HCT116 (cell line): Measurements from ENCODE around the gene SELENOK. TPM values are rescaled to one million over a fixed set of nuclear protein-coding genes. Genes with fewer than 3 reads are reported as not detected.
A peak's percentile ranks its signal among the peaks of the same experiment; 100 is the strongest.

Experiments
- ATAC-seq: fragments of 200-7000 bp; cut with Tn5 transposase; 2 replicates; pipeline ENCODE4 v1.9.1; 2020; ENCODE audit warnings: mild to moderate bottlenecking, moderate library complexity
- BruUV-seq: library from RNA; stranded (reverse); fragments of 400-500 nt; replicated peaks from 2 replicates; lab custom pipeline; 2021; lab: Mats Ljungman, UMichigan
- CTCF ChIA-PET: fragments of 300-600 bp; sonication (Branson Sonifier 250); formaldehyde crosslinking; loops from one replicate; lab custom pipeline; 2021; ENCODE audit warnings: antibody characterized with exemption; lab: Charles Lee
- POLR2A ChIA-PET: fragments of 300-600, 350-600 bp; sonication (Branson Sonifier 250); formaldehyde crosslinking; loops from one replicate; lab custom pipeline; 2021; ENCODE audit warnings: antibody characterized with exemption; lab: Charles Lee
- RAD21 ChIA-PET, 2 experiments: fragments of 300-600 bp; sonication (Branson Sonifier 250); formaldehyde crosslinking; loops; one replicate each; lab custom pipeline; 2023; ENCODE audit warnings: low total read pairs in 2 of 2; ENCODE audit not compliant: uncharacterized antibody in 2 of 2, unreplicated experiment in 2 of 2, low non-redundant PET in 1 of 2; lab: Charles Lee
- DNase-seq: peaks from one replicate; pipeline ENCODE4 v3.0.0-alpha.2; 2010; ENCODE audit warnings: low read depth, low spot score
- H2AFZ ChIP-seq: fragments of 200-600 bp; shearing (Covaris generic), sonication (generic); 2 replicates; pipeline ENCODE4 v1.6.1; 2017; ENCODE audit warnings: low read depth, mixed run types, mixed read lengths, antibody characterized with exemption, low read length; ENCODE audit not compliant: poor library complexity, severe bottlenecking
- H3K27ac ChIP-seq: 2 replicates; pipeline ENCODE4 v1.5.1; 2012; ENCODE audit warnings: low read depth, low read length
- H3K27me3 ChIP-seq: fragments of 200-600 bp; sonication (generic); 2 replicates; pipeline ENCODE4 v1.6.1; 2016; ENCODE audit warnings: mixed run types, low read length, mixed read lengths; ENCODE audit not compliant: insufficient read depth
- H3K36me3 ChIP-seq, 2 experiments: fragments of 200-500 bp in 1 of 2; fragments of 200-600 bp in 1 of 2; sonication (Bioruptor generic) in 1 of 2; sonication (generic) in 1 of 2; 2 replicates each; pipeline versions ENCODE4 v1.5.1 to v1.6.1; 2014 to 2016; ENCODE audit warnings: low read length in 2 of 2, inconsistent platforms in 1 of 2, mixed read lengths in 1 of 2, mixed run types in 1 of 2; ENCODE audit not compliant: insufficient read depth in 2 of 2, control insufficient read depth in 1 of 2
- H3K4me1 ChIP-seq, 2 experiments: fragments of 200-600 bp in 1 of 2; sonication (generic) in 1 of 2; 2 replicates each; pipeline versions ENCODE4 v1.5.1 to v1.6.1; 2012 to 2017; ENCODE audit warnings: low read length in 2 of 2, inconsistent platforms in 1 of 2, mild to moderate bottlenecking in 1 of 2, mixed read lengths in 1 of 2, mixed run types in 1 of 2, moderate library complexity in 1 of 2; ENCODE audit not compliant: insufficient read depth in 2 of 2, control insufficient read depth in 1 of 2
- H3K4me2 ChIP-seq: fragments of 200-600 bp; sonication (generic); 2 replicates; pipeline ENCODE4 v1.6.1; 2017; ENCODE audit warnings: mixed run types, low read length, mixed read lengths
- H3K4me3 ChIP-seq, 2 experiments: fragments of 200-600 bp in 1 of 2; sonication (generic) in 1 of 2; replicated peaks in 1 of 2; 2 replicates each; pipeline ENCODE4 v1.5.1; 2011 to 2016; ENCODE audit warnings: low read length in 2 of 2, control low read depth in 1 of 2, low read depth in 1 of 2, mild to moderate bottlenecking in 1 of 2, mixed read lengths in 1 of 2, mixed run types in 1 of 2
- H3K79me2 ChIP-seq: fragments of 200-600 bp; sonication (generic); 2 replicates; pipeline ENCODE4 v1.6.1; 2017; ENCODE audit warnings: mild to moderate bottlenecking, mixed run types, low read length, moderate library complexity, mixed read lengths; ENCODE audit not compliant: insufficient read depth
- H3K9ac ChIP-seq: fragments of 200-600 bp; sonication (generic); 2 replicates; pipeline ENCODE4 v1.6.1; 2016; ENCODE audit warnings: low read length, mixed read lengths
- H3K9me2 ChIP-seq: fragments of 200-600 bp; sonication (generic), shearing (Covaris generic); 2 replicates; pipeline ENCODE4 v1.6.1; 2017; ENCODE audit warnings: mixed run types, mild to moderate bottlenecking, moderate library complexity; ENCODE audit not compliant: insufficient read depth
- H3K9me3 ChIP-seq, 2 experiments: fragments of 200-500 bp in 1 of 2; fragments of 200-600 bp in 1 of 2; sonication (Bioruptor generic) in 1 of 2; sonication (generic) in 1 of 2; 2 replicates each; pipeline ENCODE4 v1.6.1; 2014 to 2017; ENCODE audit warnings: low read length in 2 of 2, mixed read lengths in 2 of 2, inconsistent platforms in 1 of 2, low read depth in 1 of 2, mild to moderate bottlenecking in 1 of 2, mixed run types in 1 of 2, moderate library complexity in 1 of 2; ENCODE audit not compliant: control insufficient read depth in 1 of 2, insufficient read depth in 1 of 2
- H4K20me1 ChIP-seq: fragments of 200-600 bp; sonication (generic), shearing (Covaris generic); 2 replicates; pipeline ENCODE4 v1.6.1; 2017; ENCODE audit warnings: mixed run types, mild to moderate bottlenecking, moderate library complexity; ENCODE audit not compliant: insufficient read depth
- CBX3 ChIP-seq: IDR thresholded peaks from 2 replicates; pipeline ENCODE4 v1.6.1; 2012; ENCODE audit warnings: low read depth
- CEBPB ChIP-seq: IDR thresholded peaks from 2 replicates; pipeline ENCODE4 v1.6.1; 2012; ENCODE audit warnings: low read depth
- EGR1 ChIP-seq: IDR thresholded peaks from 2 replicates; pipeline ENCODE4 v1.6.1; 2012; ENCODE audit warnings: low read depth
- ELF1 ChIP-seq: IDR thresholded peaks from 2 replicates; pipeline ENCODE4 v1.6.1; 2012; ENCODE audit warnings: low read depth, borderline replicate concordance
- FOSL1 ChIP-seq: IDR thresholded peaks from 2 replicates; pipeline ENCODE4 v1.6.1; 2012; ENCODE audit warnings: low read depth
- JUND ChIP-seq: IDR thresholded peaks from 2 replicates; pipeline ENCODE4 v1.6.1; 2012
- POLR2A ChIP-seq: IDR thresholded peaks from 2 replicates; pipeline ENCODE4 v1.7.0; 2011; ENCODE audit warnings: borderline replicate concordance; ENCODE audit not compliant: insufficient read depth, insufficient read length; ENCODE audit errors: extremely low read depth
- POLR2AphosphoS5 ChIP-seq: IDR thresholded peaks from 2 replicates; pipeline ENCODE4 v1.6.1; 2011; ENCODE audit warnings: mild to moderate bottlenecking, low read depth, low read length, moderate library complexity
- SIN3A ChIP-seq: IDR thresholded peaks from 2 replicates; pipeline ENCODE4 v1.6.1; 2012; ENCODE audit warnings: low read depth
- SRF ChIP-seq: IDR thresholded peaks from 2 replicates; pipeline ENCODE4 v1.6.1; 2012; ENCODE audit warnings: low read depth
- TCF7L2 ChIP-seq: IDR thresholded peaks from 2 replicates; pipeline ENCODE4 v1.7.0; 2011; ENCODE audit warnings: borderline replicate concordance, inconsistent platforms; ENCODE audit not compliant: insufficient read depth, insufficient read length; ENCODE audit errors: extremely low read depth
- YY1 ChIP-seq: IDR thresholded peaks from 2 replicates; pipeline ENCODE4 v1.6.1; 2011; ENCODE audit warnings: low read length, low read depth, moderate library complexity, mild to moderate bottlenecking; ENCODE audit not compliant: insufficient replicate concordance; ENCODE audit errors: extremely low read depth
- ZFX ChIP-seq: fragments of 450-650 bp; IDR thresholded peaks from 2 replicates; pipeline ENCODE4 v1.6.1; 2017
- ZNF274 ChIP-seq: fragments of 200-500 bp; sonication (Bioruptor generic); IDR thresholded peaks from 2 replicates; pipeline ENCODE4 v1.6.1; 2014; ENCODE audit warnings: mild to moderate bottlenecking, low read depth, low read length, inconsistent platforms
- intact Hi-C: fragments of 100-400 bp; cut with micrococcal nuclease; formaldehyde crosslinking; loops from 2 replicates; pipeline ENCODE4 v1.10.0; 2022
- total RNA-seq: library from RNA; stranded (reverse); gene quantifications from one replicate; pipeline ENCODE4 v1.2.1, GENCODE V29; 2021; ENCODE audit not compliant: unreplicated experiment
- TF ChIP-seq, protein P1 (sequence below): IDR thresholded peaks from 2 replicates; pipeline ENCODE4 v1.6.1; 2012
- TF ChIP-seq, protein P2 (sequence below): IDR thresholded peaks from 2 replicates; pipeline ENCODE4 v1.6.1; 2011; ENCODE audit warnings: mild to moderate bottlenecking, low read length, moderate library complexity; ENCODE audit not compliant: insufficient replicate concordance; ENCODE audit errors: extremely low read depth

The SELENOK gene
- total RNA-seq, 1 experiment from 2014 or later: 35.1 TPM

DNA sequence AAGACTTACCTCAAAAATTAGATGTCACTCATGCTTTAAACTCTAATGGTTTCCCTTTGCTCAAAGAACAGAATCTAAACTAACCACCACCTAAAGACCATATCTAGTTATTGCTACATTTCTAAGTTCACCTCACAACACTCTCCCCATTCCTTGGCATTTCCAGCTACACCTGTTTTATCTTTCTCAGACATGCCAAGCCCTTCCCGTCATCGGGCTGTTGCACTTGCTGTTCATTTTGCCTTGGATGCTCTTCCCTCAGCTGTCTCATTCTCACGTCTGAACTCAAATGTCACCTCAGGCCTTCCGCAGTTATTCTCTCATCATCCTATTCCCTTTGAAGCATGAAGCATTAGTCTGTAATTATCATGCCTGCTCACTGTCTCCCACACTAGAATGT, 8.7 kb downstream of the SELENOK start:
- peaks cover 22 to 36% of the 10 kb centered on the region in 2 experiments for H3K36me3 ChIP-seq
- H4K20me1 ChIP-seq: no peaks in the 10 kb centered on the region
- no peaks in the 10 kb centered on the region for H3K9me3 ChIP-seq
- CTCF ChIA-PET: no interaction called here
- BruUV-seq: no TSS peak
- H2AFZ ChIP-seq: no peak overlapping the region
- POLR2A ChIA-PET: no interaction called here
- RAD21 ChIA-PET: no interaction called here
- no peak for TF ChIP-seq SRF
- no peak for TF ChIP-seq ELF1
- TF ChIP-seq JUND: no peak
- peaks cover 28% of the 10 kb centered on the region for H3K79me2 ChIP-seq
- DNase-seq (no peak), ATAC-seq (no peak)
- no peak overlapping the region for H3K9ac ChIP-seq
- no peaks in the 10 kb centered on the region for H3K9me2 ChIP-seq
- H3K4me1 ChIP-seq: peaks cover 2 to 15% of the 10 kb centered on the region in 2 experiments; a peak in 1 of 4 replicates
- intact Hi-C loops: no loop called here
- H3K4me3 ChIP-seq: no peak overlapping the region
- H3K4me2 ChIP-seq: no peak overlapping the region
- no peak overlapping the region for H3K27ac ChIP-seq
- no peaks in the 10 kb centered on the region for H3K27me3 ChIP-seq

DNA sequence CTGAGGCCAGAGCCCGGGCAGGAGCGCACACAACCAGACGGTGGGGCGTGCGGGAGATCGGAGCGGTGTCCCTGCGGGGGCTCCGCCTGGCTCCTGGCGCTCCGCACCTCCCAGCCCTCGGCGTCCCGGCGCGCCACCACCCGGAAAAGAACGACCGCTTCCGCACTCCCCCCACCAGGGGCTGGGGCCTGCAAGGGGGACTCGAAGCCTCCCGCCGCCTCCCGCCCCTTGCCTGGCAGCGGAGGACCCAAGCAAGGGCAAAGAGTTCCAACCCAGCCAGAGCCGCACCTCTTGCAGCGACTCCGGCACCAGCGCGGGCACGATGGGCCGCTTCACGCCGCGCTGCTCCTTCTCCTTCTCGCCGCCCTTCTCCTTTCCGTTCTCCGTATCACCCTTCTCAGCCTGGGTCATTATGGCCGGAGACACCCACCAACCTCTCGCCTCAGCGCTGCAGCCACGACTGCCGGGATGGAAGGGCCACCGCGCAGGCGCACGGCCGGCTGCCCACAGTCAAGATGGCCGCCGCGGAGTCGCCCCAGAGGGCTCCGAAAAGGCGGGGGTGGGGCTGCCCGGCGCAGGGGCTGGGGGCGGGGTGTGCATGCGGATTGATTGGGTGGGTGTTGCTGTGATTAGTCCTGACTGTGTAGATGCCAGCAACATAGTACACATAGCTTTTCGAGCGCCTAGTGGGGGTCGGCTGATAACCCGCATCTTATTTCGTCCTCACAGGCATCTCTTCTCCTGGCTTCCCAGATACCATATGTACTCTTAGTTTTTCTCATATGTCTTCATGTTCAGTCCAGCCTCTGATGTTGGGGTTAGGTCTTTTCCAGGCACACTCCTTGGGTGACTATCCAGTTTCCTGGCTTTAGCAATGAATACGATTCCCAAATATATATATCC, 9.7 kb downstream of the SELENOK start, which contains the start of gene ACTR8:
Gene ACTR8 (minus strand): TSS at position 462 of the 903 bp plus-strand sequence. CDS start 51 bp downstream, at position 411.
- peak within 1 kb of the TSS; percentile 97 for H3K4me2 ChIP-seq
- no peaks in the 10 kb centered on the region for H4K20me1 ChIP-seq
- peak; percentile 53 for TF ChIP-seq ELF1
- TF ChIP-seq ZNF274: no peak
- TF ChIP-seq FOSL1: no peak
- TF ChIP-seq, protein P1, sequence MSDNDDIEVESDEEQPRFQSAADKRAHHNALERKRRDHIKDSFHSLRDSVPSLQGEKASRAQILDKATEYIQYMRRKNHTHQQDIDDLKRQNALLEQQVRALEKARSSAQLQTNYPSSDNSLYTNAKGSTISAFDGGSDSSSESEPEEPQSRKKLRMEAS: peak; percentile 51; the same call in 1 of the 2 replicates
- TF ChIP-seq TCF7L2: peak; percentile 50
- TF ChIP-seq SRF: 0 out of 2 replicates have a peak, but pooled peaks have one; percentile 21
- TF ChIP-seq ZFX: peak; percentile 81
- peak; percentile 81 for TF ChIP-seq EGR1
- TF ChIP-seq POLR2AphosphoS5: peak; percentile 95
- TF ChIP-seq JUND: no peak
- no peak for TF ChIP-seq CEBPB
- TF ChIP-seq, protein P2, sequence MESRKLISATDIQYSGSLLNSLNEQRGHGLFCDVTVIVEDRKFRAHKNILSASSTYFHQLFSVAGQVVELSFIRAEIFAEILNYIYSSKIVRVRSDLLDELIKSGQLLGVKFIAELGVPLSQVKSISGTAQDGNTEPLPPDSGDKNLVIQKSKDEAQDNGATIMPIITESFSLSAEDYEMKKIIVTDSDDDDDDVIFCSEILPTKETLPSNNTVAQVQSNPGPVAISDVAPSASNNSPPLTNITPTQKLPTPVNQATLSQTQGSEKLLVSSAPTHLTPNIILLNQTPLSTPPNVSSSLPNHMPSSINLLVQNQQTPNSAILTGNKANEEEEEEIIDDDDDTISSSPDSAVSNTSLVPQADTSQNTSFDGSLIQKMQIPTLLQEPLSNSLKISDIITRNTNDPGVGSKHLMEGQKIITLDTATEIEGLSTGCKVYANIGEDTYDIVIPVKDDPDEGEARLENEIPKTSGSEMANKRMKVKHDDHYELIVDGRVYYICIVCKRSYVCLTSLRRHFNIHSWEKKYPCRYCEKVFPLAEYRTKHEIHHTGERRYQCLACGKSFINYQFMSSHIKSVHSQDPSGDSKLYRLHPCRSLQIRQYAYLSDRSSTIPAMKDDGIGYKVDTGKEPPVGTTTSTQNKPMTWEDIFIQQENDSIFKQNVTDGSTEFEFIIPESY: no peak
- peak; percentile 54; the same call in 1 of the 2 replicates for TF ChIP-seq CBX3
- TF ChIP-seq YY1: peak; percentile 99
- peak; percentile 70 for TF ChIP-seq POLR2A
- peak; percentile 85 for TF ChIP-seq SIN3A
- DNase-seq (peak; percentile 58), ATAC-seq (peak; percentile 95)
- peaks cover 32 to 45% of the 10 kb centered on the region in 2 experiments for H3K36me3 ChIP-seq
- H3K4me3 ChIP-seq: peak within 1 kb of the TSS; percentile 84 to 97
- intact Hi-C loops: no loop called here
- RAD21 ChIA-PET: no interaction called here
- CTCF ChIA-PET: no interaction called here
- peak within 1 kb of the TSS; percentile 85 for H3K27ac ChIP-seq
- H3K9ac ChIP-seq: peak within 1 kb of the TSS; percentile 86
- H3K9me3 ChIP-seq: no peaks in the 10 kb centered on the region
- H3K4me1 ChIP-seq: peaks cover 2 to 15% of the 10 kb centered on the region in 2 experiments; a peak in 1 of 4 replicates
- peaks cover 17% of the 10 kb centered on the region for H3K79me2 ChIP-seq
- POLR2A ChIA-PET: no interaction called here
- H3K27me3 ChIP-seq: no peaks in the 10 kb centered on the region
- H3K9me2 ChIP-seq: no peaks in the 10 kb centered on the region
- H2AFZ ChIP-seq: peak within 1 kb of the TSS; percentile 78
- TSS peak; percentile 66 for BruUV-seq
